DMS 273 (cell line): ENCODE data around the gene PADI4.
A peak's percentile ranks its signal among the peaks of the same experiment; 100 is the strongest.
"Not testable (repeated sequence)": the region's sequence is repeated elsewhere in the genome, so short reads cannot be mapped to it uniquely, and the experiment has no call there.

Experiments
- DNase-seq: peaks from one replicate; lab custom pipeline; 2025; ENCODE audit not compliant: unreplicated experiment; lab: John Stamatoyannopoulos, UW

Gene PADI4

GRCh38 chr1:17313530-17314309, 5.7 kb downstream of the PADI4 start:
- no peak for DNase-seq

GRCh38 chr1:17314491-17314971, 6.5 kb downstream of the PADI4 start:
- DNase-seq = peak; percentile 85

GRCh38 chr1:17315542-17316130, 7.6 kb downstream of the PADI4 start:
- peak; percentile 49 for DNase-seq

DNA sequence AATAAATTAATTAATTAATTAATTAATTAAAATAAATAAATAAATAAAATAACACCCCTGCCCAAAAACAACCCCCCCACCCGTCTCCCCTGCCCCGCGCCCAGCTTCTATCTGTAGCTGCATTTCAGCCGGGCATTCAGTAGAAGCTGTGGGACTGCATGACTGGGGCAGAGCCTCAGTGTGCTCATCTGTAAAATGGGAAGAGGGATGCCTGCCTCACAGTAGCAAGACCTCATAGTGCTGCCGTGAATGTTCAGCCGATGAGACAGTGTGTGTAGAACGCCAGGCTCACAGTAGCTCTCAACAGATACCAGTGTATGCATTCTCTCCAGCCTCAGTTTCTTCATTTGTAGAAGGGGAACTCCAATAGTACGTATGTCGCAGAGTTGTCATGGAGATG, 8.7 kb downstream of the PADI4 start:
- DNase-seq = no peak

GRCh38 chr1:17318262-17318661, 10.3 kb downstream of the PADI4 start:
- no peak for DNase-seq

DNA sequence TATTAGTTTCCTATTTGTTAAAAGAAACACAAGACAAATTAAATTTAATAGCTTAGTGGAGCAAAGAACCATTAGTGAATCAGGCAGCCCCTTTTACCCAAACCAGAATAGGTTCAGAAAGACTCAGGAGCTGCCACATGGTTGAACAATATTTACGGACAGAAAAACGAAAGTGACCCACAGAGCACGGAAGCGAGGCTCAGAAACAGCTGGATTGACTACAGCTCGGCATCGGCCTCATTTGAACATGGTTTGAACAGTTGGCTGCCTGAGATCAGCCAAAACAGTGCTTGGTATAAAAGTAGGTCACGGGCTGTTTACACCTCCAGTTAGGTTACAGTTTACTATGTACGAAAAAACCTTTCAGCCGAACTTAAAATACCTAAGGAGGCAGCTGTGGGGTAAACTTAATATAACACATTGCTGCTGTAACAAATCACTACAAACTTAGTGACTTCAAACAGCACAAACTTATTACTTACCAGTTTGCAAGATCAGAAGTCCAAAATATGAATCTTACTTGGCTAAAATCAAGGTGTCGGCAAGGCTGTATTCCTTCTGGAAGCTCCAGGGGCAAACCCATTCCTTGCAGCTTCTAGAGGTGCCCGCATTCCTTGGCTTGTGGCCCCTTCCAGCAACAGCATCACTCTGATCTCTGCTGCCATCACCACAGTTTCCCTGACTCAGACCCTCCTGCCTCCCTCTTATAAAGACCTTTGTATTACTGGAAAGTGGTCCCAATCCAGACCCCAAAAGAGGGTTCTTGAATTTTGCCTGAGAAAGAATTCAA, 11.8 kb downstream of the PADI4 start:
- no peak for DNase-seq

- not testable (repeated sequence) for DNase-seq
These were observed 13.9 kb downstream of the PADI4 start for GRCh38 chr1:17321857-17322390.

DNA sequence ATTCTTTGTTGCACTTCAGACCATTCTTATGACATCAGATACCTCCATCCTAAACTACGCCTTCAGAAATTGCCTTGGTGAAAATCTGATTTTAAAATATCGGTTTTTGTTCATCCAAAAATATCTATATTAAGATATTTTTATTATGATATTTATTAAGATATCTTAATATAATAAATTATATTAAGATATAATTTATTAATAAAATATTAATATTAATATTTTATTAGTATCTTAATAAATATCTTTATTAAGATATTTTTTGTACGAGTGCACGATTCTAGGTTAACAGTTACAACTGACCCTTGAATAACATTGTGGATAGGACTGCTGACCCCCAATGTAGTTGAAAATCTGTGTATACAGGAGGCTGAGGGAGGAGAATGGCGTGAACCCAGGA, 20.9 kb downstream of the PADI4 start:
- DNase-seq = no peak

DNA sequence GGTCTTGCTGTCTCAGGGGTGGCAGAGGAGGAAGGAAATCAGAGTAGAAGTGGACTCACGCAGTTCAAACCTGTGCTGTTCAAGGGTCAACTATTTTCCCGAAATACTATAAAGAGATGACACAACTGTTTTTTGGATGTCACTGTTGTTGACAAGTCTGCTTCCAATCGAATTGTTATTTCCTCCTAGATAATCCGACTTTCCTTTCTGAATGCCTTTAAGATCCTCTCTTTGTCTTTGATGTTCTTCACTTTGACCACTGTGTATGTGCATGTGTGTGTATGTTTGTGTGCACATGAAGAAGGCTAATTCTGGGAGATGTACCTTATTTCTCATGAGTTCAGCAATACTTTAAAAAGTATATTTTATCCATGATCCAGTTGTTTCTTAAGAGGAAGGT, 21.6 kb downstream of the PADI4 start:
- DNase-seq = no peak

- no peak for DNase-seq
These were observed 22.9 kb downstream of the PADI4 start for GRCh38 chr1:17330856-17331255.

DNA sequence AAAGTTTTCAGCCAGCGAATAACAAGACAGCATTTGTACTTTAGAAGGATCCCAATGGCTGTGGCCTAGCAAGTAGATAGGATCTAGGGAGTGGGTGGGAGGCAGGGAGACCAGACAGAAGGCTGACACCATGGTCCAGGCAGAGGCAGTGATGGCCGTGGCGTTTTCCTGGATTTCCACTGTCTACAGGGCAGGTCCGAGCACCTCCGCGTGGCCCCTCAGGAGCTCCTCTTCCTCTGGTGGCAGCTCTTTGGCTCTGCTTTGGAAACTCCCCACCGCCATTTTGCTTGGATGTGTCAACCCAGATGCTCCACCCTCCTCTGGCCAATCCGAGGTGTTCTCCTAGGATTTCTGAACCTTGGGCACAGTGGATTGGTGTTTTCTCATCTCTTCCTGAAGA, 25.1 kb downstream of the PADI4 start:
- no peak for DNase-seq

GRCh38 chr1:17335821-17336710, 28.1 kb downstream of the PADI4 start:
- peak; percentile 90 for DNase-seq

DNA sequence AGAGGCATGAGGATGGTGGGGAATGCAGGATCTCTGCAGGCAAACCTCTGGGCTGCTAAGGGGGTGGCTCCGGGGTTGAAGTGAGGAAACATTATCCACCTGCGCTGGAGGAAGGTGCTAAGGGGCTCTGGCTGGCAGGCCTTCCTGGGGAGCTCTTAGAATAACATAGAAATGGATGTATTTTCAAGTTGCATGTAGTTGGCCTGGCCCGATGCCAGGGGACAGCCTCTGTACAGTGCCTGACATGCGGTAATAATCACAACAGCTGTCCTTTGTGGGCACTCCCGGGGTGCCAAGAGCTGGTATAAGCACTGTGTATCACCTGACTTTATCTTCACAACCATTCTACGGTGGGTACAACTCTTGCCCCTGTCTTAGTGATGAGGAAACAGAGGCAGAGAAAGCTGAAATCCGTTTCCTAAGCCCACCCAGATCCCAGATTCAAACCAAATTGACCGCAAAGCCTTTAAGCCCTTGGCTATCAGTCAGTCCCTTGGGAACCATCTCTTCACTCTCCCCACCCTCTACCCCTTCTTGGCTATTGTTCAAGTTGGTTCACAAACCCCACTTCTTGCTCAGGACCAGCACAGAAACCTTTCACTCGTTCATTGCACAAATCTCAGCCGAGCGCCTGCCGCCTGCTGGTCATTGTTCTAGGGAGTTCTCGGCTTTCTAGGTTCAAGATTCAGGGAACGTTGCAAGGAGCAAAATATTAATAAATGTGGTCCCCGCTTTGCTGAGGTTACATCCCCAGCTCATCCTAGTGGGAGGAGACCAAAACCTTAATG, 30.9 kb downstream of the PADI4 start:
- peak; percentile 59 for DNase-seq

DNA sequence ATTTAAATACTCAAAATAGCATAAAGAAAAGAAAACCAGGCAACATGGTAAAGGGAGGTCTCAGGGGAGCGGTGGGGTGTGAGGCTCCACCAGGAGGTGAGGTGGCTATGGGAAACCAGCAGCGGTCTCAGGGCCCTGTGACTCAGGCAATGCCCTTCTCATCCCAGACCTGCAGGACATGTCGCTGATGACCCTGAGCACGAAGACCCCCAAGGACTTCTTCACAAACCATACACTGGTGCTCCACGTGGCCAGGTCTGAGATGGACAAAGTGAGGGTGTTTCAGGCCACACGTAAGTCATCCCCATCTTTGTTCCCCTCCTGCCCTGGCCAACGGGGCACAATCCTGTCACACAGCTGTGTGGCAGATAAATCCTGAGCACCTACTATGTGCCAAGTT, 31.5 kb downstream of the PADI4 start:
- no peak for DNase-seq

GRCh38 chr1:17340358-17340757, 32.4 kb downstream of the PADI4 start:
- no peak for DNase-seq

DNA sequence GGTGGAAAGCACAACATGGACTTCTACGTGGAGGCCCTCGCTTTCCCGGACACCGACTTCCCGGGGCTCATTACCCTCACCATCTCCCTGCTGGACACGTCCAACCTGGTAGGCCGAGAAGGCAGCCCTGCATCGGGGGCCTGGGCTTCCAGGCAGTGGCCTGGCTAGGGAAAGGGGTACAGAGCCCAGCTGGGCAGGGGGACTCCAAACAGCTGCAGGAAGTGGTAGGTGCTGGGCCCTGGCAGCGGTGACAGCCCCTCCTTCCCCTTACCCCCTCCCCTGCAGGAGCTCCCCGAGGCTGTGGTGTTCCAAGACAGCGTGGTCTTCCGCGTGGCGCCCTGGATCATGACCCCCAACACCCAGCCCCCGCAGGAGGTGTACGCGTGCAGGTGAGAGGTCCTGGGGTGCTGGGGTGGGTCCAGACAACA, 34.0 kb downstream of the PADI4 start:
- no peak for DNase-seq

- DNase-seq = not testable (repeated sequence)
These were observed 37.5 kb downstream of the PADI4 start for GRCh38 chr1:17345506-17345905.

GRCh38 chr1:17346046-17346789, 38.2 kb downstream of the PADI4 start:
- no peak for DNase-seq
